DMS53 treated with DMSO at 0.1 percent for 48 hours (cell line): Measurements from ENCODE around the gene ST8SIA3.

Experiments
- DNase-seq: peaks from one replicate; lab custom pipeline; 2025; ENCODE audit not compliant: unreplicated experiment; lab: John Stamatoyannopoulos, UW

The ST8SIA3 gene, protein sequence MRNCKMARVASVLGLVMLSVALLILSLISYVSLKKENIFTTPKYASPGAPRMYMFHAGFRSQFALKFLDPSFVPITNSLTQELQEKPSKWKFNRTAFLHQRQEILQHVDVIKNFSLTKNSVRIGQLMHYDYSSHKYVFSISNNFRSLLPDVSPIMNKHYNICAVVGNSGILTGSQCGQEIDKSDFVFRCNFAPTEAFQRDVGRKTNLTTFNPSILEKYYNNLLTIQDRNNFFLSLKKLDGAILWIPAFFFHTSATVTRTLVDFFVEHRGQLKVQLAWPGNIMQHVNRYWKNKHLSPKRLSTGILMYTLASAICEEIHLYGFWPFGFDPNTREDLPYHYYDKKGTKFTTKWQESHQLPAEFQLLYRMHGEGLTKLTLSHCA

DNA sequence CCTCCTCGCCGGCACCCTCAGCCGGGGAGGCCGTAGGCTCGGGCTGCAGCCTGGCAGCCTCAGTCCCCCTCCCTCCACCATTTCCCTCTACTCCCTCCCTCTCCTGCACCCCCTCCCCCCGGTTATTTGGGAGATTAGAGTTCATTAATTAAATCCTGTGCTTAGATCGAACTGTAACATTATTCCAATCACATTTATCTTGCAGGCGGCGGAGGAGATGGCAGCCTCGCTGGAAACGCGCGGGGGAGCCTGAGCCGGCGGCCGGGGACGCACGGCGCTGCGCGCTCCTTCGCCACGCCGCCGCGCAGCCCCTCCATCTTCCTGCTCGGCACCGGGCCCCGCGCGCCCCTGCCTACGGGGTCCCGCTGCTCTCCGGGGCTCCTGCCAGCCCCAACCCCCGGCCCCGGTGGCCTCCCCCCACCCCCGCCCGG lies at the start of gene ST8SIA3:
Gene ST8SIA3, plus strand, starts transcription at position 287 of the 431 bp plus-strand sequence. CDS start 290 bp downstream, outside the sequence.
- DNase-seq: no peak

DNA sequence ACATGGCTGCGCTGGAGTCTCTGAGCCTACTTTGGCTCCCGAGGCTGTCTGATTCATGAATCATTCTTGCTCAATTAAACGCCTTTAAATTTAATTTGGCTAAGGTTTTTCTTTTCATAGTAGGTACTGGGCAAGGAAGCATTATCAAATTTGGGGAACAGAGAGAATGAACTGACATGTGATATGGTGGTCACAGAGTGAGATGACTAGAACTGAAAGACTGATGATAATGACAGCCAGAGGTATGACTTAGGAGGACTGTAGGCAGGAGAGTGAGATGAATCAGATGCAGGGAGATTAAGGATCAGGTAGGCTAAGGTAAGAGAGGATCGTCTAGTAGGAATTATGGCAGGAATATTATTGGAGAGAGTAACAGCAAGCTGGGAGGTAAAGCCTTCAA lies 40.9 kb upstream of the ST8SIA3 start:
- DNase-seq: no peak

- no peak for DNase-seq
Observed at GRCh38 chr18:57312346-57313144, 39.8 kb upstream of the ST8SIA3 start.

- DNase-seq: no peak
Observed at GRCh38 chr18:57320603-57321002, 31.8 kb upstream of the ST8SIA3 start.

- no peak for DNase-seq
Observed at GRCh38 chr18:57325491-57326166, 26.7 kb upstream of the ST8SIA3 start.

- DNase-seq: no peak
Observed at GRCh38 chr18:57326718-57327323, 25.5 kb upstream of the ST8SIA3 start.

DNA sequence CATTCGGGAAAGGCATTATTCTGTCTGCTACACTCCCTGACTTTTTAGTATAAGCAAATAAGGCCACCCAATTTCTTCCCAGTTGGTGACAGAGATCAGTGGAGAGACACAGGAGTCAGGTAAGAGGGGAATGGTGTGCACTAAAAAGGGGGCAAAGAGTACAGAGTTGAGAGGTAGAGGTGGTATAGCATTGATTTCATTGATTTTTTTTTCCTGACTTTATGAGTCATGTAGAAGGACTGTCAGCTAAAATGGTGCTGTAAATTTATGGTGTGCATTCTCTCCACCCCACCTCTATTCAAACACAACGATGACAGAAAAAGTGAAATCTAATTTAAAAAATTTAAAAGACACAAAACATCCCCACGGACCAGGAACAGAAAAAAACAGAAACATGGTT lies 23.7 kb upstream of the ST8SIA3 start:
- no peak for DNase-seq

DNA sequence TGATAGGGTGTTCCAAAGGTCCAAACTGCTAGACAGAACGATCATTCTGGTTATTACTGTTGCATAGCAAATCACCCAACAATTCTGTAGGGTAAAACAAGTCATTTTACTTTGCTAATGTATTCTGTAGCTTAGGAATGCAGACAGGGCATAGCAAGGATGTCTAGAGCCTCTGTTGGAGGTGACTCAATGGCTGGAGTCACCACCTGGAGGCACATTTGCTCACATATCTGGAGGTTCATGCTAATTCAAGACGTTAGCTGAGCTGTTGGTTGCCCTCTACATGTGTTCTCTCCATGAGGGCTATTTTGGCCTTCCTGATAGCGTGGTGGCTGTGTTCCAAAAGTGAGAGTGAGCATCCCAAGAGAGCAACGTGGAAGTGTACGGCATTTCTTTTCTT lies 22.5 kb upstream of the ST8SIA3 start:
- DNase-seq: no peak

DNA sequence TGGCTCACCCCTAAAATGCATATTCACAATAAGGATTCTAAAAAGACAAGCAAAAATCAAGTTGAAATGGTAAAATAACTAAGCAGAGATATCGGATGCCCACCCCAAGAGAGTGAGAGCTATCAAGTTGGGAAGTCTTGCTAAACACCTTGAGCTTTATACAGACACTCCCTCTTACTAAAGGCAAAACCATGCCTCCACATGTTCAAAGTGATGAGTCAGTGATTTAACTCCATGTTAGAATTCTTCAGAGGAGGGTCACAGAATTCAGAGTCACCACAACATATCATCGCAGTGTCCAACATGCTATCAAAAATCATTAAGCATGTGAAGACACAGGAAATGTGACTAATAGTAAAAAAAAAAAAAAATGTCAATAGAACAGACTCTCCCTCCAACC lies 20.6 kb upstream of the ST8SIA3 start:
- DNase-seq: no peak

GRCh38 chr18:57333940-57334339 lies 18.4 kb upstream of the ST8SIA3 start:
- DNase-seq: no peak

DNA sequence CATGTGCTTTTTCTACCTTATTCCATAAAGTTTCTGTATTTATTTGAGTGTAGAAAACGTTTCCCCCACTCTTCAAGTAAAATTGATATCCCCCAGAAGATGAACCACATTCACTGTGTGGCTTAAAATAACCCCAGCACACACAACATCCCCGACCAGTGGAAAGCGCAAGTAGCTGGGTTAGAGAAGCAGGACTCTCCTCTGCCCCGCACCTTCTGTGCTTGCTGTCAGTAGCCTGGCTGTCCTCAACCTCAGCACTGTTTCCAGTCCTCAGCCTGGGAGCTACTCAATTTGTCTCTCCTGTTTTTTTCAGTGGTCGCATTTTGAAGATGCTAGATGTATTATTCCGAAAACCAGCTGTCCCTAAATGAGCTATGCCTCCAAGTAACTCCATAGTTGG lies 18.0 kb upstream of the ST8SIA3 start:
- DNase-seq: no peak

DNA sequence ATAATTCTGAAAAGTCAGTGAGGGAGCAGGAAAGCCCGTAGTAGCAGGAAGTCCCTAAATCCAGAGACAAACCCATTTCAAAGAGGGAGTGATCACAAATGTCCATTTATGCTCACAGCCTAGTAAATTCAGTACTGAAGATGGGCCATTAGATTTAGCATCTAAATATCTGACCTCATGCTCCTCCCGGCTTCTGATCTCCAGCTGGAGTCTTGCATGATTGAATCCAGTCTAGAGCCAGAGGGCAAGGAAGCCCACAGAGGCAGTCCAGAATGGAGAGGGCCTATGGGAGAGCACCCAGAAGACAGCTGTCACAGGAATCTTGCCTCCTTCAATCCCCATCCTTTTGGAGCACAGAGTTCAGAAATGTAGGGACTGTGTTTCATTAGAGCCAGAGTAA lies 16.0 kb upstream of the ST8SIA3 start:
- DNase-seq: no peak

- no peak for DNase-seq
Observed at GRCh38 chr18:57337890-57338289, 14.5 kb upstream of the ST8SIA3 start.

DNA sequence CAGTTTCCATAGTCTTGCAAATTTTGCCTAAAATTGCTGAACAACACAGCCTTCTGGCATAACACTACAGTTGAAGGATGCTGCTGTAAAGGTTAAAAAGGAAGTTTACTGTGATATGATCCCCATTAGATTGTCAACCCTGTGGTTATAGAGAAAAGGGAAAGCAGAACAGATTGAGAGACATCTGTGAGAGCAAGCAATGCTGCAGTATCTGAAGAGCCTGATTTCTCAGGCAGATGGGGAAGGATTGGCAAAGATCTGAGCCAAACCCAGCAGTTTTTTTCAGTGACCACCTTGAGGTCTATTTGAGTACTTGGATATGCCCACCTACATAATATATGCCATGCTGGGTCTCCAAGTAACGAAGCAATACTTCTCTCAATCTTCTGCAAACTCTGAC lies 8.5 kb upstream of the ST8SIA3 start:
- no peak for DNase-seq

GRCh38 chr18:57346876-57347275 lies 5.5 kb upstream of the ST8SIA3 start:
- DNase-seq: no peak

GRCh38 chr18:57347784-57348183 lies 4.6 kb upstream of the ST8SIA3 start:
- DNase-seq: no peak

DNA sequence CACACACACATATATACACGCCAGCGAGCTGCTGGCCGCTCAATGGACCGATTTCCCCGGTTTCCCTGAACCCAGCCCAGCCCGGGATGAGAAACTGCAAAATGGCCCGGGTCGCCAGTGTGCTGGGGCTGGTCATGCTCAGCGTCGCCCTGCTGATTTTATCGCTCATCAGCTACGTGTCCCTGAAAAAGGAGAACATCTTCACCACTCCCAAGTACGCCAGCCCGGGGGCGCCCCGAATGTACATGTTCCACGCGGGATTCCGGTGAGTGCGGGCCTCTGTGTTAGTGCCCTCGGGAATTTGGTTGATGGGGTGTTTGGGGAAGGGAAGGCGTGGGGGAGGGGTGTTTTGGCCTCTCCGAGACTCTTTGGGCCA lies 392 bp downstream of the ST8SIA3 start:
- no peak for DNase-seq

- DNase-seq: no peak
Observed at GRCh38 chr18:57353137-57353939, 981 bp downstream of the ST8SIA3 start.

DNA sequence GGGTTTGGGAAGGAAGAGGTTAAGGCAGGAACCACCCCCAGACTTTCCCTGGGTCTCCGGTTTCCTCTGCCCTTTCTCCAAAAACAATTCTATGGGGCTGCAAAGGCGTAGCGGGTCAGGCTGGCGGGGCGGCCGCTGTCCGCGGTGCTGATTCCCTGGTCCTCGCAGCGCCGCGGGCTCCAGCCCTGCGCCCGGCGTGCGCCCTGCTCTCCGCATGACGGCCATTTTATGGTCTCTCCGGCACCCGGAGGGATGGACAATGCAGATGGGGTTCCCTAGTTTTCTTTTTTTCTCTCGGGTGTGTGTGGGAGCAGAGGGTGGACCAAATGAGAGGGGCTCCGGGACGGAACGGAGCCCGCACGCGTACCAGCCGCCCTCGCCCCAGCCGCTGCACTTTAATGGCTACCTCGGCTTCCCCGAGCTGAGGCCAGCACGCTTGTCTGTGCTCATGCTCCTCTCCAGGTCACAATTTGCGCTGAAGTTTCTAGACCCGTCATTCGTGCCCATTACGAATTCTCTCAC lies 1.6 kb downstream of the ST8SIA3 start:
- DNase-seq: no peak

DNA sequence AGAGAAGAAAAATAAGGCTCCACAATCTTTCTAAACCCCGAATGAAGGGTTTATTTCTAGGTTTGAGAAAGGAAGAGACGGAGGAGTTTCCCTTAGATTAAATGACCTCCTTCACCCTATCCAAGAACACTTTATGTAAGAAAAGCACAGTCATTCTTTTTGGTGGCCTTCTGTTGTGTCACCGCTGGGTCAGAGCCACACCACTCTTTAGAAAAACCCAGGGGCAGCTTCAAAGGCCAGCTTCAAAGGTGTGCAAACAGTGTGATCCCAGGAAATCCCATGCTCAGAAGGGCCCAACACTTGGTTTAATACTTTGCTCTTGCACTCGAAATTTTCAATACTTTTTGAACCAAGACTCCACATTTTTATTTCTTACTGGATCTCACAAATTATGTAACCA lies 7.1 kb downstream of the ST8SIA3 start:
- DNase-seq: no peak
